GM18867 (cell line): ENCODE results near the gene MIF.
A peak's percentile ranks its signal among the peaks of the same experiment; 100 is the strongest.

Source experiments
- ATAC-seq: cut with Tn5 transposase; IDR thresholded peaks from one replicate; pipeline ENCODE4 v1.9.1; 2021; ENCODE audit warnings: mild to moderate bottlenecking, moderate library complexity; ENCODE audit not compliant: unreplicated experiment

MIF gene

DNA sequence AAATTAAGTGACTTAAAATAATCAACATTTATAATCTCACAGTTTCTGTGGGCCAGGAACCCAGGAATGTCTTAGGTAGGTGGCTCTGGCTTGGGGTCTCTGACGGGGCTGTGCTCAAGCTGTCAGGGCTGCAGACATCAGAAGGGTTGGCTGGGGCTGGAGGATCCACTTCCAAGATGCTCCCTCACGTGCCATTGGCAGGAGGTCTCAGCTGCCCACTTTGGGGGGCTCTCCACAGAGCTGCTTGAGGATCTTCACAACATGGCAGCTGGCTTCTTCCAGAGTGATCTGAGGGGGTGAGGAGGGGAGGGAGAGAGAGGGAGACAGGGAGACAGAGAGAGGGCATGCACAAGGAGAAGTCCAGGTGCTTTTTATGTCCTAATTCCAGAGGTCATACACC is 18.4 kb upstream of the MIF start:
- ATAC-seq = no peak

DNA sequence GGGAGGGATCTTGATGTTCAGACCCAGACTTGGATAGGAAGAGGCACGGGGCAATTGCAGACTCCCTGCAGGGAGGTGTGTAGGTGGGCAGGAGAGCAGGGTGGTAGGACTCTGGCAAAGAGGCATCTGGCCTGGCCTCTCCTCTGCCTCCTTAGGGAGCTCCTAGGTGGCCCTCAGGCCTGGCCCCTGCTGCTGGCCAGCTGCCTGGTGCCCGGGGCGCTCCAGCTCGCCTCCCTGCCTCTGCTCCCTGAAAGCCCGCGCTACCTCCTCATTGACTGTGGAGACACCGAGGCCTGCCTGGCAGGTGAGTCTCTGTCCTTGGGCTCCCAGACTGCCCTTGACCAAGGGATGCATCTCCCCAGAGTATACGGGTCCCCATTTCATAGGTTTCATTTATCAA is 16.6 kb upstream of the MIF start:
- no peak for ATAC-seq

DNA sequence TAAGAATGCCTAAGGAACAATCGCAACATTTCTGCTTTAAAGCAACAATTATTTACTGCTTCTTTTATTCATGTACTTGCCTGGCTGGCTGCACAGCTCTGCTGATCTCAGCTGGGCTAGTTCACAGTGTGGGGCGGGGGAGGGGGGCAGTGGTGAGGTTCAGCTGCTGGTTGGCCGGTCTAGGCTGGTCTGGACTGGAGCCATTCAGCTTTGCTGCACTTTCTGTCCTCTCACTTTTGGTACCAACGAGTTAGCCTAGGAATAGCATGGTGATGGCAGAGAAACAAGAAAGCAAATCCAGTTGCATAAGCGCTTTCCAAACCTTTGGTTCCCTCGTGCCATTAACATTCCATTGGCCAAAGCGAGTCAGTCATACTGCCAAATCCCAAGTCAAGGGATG is 16.0 kb upstream of the MIF start:
- no peak for ATAC-seq

DNA sequence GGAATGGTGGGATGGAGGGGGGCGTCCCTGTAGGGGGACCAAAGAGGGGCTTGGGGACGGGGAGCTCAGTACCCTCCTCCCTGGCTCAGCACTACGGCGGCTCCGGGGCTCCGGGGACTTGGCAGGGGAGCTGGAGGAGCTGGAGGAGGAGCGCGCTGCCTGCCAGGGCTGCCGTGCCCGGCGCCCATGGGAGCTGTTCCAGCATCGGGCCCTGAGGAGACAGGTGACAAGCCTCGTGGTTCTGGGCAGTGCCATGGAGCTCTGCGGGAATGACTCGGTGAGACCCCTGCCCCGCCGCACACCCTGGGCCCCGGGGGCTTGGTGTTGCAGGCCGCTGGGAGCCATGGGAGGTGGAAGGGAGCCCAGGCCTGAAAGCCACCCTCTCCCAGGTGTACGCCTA is 11.8 kb upstream of the MIF start:
- no peak for ATAC-seq

DNA sequence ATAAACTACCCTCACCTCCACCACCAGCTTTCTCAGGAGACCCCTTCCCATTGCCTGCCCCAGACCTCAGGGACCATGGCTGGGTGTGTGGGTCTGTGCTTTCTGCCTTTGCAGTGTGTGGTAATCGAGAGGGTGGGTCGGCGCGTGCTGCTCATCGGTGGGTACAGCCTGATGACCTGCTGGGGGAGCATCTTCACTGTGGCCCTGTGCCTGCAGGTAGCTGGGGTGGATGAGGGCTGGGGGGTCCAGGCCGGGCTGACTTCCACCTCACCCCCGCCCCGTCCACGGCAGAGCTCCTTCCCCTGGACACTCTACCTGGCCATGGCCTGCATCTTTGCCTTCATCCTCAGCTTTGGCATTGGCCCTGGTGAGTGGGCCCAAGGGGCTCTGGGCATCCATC is 10.5 kb upstream of the MIF start:
- ATAC-seq = no peak

DNA sequence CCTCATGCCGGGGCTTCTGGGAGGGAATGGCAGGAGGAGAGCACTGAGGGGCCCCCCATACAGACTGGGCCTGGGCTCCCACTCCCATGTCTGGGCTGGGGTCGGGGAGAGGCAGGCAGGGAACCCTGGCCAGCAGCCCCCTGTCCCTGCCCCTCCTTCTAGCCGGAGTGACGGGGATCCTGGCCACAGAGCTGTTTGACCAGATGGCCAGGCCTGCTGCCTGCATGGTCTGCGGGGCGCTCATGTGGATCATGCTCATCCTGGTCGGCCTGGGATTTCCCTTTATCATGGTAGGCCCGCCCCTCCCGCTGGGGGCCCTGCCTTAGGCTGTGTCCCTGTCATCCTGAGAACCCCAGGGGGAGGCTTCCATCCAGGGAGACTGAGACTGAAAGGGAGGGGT is 10.0 kb upstream of the MIF start:
- no peak for ATAC-seq

DNA sequence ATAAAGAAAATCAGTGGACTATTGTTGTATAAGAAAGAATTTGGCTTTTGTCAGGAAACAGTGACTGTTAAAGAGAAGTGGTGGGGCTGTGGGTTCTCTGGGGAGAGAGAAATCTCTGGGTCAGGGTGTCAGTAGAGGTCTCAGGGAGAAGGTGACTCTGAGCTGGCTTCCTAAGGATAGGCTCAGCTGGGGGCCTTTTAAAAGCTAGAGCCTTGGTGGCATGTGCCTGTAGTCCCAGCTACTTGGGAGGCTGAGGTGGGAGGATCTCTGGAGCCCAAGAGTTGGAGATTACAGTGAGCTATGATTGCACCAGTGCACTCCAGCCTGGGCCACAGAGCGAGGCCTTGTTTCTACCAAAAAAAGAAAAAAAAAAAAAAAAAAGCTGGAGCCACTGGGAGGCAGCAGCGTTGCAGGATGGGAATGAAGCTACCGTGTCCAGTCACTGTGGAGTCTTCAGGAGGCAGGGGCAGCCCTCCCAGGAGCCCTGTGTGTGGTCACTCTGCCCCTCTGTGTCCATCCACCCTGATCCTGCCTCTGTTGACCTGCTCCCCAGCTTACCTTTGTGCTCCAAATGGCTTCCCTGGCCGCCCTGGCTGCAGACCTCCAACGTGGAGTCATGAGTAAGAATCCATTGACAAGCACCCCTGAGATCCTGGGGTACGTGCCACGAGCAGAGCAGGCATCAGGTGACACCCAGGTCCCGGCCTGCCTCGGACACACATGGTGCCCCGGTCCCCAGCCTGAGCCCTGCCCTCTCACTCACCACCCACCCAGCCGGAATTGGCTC is 5.4 kb upstream of the MIF start:
- ATAC-seq = no peak

DNA sequence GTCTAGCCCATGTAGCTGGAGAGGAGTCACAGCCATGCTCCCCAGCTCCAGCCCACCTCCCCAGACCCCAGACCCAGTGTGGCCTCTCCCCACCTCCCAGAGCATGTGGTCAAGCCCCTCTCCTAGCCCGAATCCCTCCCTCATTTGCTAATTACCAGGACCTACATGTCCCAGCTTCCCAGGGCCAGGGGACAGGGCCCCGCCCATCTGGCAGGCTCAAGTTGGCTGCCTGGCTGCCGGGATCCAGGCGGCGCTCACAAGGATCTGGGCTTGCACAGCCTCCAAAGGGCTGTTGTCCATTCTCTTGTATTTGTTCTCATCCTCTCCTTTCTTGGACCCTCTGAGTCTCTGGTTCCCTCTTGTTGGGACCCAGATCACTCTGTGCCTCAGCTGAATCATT is 4.6 kb upstream of the MIF start:
- no peak for ATAC-seq

DNA sequence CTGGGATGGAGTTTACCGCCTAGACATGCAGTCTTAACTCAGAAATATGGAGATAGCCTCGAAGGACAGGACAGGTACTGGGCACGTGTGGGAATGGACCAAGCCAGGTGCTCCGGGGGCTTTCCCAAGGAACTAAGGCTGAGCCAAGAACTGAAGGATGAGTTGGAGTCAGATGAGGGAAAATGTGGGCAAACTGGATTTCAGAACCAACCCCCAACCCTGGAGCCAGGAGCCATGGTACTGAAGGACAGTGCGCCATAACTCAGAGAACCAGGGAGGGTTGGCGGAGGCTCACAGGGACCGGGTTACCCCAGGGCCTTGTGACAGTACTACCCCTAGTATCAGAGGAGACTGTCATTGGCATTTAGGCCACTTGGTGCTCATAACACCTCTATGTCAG is 2.5 kb upstream of the MIF start:
- ATAC-seq = no peak

DNA sequence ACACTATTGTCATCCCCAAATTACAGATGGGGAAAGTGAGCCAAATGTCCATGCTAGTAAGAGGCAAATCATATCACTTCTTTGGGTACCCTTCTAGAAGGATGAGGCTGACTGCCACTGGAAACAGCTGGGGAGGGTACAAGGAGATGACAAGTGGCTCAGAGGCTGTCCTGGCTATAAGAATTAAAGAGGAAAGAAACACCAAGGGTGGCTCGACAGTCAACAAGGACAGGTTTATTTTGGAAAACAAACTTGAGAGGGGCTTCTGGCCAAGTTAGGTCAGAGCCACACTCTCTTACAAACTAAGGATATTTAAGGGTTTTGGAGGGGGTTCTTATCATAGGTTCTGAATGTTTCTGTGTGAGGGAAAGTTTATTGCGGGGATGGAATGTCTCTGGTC is 2.1 kb upstream of the MIF start:
- no peak for ATAC-seq

DNA sequence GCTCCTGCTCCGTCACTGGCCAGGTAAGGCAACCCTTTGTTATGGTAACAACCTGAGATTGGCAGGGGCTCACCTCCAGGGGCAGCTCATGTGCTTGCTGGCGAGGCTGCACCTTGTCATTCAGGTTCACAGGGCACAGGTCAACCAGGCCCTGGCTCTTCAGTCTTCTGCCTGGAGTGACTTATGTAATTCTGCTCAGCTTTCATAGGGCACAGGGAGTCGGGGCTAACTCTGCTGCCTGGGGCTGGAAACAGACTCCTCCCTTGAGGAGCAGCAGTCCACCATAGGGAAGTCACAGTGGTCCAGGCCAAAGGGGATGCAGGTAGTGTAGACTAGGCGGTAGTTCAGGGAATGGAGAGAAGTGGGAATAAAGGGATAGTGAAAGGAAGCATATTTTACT is 1.5 kb upstream of the MIF start:
- no peak for ATAC-seq

DNA sequence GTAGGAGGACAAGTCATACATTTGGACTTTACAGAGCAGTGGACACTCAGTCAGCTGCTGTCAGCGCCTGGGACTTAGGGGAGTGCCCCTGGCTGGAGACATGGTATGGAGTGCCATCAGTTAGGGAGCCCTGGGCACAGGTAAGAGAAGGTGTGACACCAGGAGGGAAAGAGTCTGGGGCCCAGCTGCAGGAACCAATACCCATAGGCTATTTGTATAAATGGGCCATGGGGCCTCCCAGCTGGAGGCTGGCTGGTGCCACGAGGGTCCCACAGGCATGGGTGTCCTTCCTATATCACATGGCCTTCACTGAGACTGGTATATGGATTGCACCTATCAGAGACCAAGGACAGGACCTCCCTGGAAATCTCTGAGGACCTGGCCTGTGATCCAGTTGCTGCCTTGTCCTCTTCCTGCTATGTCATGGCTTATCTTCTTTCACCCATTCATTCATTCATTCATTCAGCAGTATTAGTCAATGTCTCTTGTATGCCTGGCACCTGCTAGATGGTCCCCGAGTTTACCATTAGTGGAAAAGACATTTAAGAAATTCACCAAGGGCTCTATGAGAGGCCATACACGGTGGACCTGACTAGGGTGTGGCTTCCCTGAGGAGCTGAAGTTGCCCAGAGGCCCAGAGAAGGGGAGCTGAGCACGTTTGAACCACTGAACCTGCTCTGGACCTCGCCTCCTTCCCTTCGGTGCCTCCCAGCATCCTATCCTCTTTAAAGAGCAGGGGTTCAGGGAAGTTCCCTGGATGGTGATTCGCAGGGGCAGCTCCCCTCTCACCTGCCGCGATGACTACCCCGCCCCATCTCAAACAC is 850 bp upstream of the MIF start:
- no peak for ATAC-seq

DNA sequence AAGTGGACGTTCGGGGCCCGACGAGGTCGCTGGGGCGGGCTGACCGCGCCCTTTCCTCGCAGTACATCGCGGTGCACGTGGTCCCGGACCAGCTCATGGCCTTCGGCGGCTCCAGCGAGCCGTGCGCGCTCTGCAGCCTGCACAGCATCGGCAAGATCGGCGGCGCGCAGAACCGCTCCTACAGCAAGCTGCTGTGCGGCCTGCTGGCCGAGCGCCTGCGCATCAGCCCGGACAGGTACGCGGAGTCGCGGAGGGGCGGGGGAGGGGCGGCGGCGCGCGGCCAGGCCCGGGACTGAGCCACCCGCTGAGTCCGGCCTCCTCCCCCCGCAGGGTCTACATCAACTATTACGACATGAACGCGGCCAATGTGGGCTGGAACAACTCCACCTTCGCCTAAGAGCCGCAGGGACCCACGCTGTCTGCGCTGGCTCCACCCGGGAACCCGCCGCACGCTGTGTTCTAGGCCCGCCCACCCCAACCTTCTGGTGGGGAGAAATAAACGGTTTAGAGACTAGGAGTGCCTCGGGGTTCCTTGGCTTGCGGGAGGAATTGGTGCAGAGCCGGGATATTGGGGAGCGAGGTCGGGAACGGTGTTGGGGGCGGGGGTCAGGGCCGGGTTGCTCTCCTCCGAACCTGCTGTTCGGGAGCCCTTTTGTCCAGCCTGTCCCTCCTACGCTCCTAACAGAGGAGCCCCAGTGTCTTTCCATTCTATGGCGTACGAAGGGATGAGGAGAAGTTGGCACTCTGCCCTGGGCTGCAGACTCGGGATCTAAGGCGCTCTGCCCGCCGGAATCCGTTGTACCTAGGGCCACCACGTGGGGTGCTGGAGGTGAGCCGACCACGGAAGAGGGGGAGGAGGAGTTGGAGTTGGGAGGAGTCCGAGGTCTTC is 771 bp downstream of the MIF start:
- peak; percentile 33 for ATAC-seq

DNA sequence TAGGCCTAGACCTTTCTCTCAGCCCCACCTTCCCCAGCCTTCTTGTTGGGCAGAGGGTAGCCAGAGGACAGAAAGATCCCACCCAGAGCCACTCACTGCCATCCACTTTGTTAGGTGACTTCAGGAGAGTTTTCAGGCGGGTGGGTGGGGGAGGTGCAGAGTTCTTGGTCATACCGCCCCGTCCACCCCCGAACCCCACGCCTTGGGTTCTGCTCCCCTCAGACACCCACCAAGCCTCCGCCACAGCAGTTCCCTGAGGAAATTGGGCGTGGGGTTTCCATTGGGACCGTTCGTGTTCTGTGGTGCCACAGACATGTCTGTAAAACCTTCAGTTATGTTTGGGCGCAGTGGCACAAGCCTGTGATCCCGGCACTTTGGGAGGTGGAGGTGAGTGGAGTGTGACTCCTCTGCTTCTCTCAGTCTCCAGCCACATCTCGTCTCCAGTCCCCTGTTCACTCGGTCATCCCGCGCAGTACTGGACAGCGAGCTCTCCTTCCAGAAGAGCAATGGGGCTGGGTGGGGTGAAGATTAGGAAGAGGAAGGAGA is 1.5 kb downstream of the MIF start:
- no peak for ATAC-seq

DNA sequence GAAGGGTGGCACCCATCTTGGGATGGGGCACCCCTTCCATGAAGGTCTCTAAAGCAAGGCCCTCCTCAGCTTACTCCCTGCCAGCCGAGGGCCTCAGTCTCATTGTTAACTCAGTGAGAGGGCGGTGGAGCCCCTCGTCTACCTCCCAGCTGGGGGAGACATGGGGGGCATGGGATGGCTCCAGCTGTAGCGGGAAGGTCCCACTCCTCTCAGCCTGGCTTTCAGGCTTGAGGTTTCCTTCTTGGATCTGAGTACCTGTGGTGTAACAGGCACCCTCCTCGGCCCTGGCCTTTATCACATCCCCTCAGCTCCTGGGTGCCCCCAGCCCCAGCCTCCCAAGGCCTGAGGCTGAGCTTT is 2.0 kb downstream of the MIF start:
- ATAC-seq = no peak

DNA sequence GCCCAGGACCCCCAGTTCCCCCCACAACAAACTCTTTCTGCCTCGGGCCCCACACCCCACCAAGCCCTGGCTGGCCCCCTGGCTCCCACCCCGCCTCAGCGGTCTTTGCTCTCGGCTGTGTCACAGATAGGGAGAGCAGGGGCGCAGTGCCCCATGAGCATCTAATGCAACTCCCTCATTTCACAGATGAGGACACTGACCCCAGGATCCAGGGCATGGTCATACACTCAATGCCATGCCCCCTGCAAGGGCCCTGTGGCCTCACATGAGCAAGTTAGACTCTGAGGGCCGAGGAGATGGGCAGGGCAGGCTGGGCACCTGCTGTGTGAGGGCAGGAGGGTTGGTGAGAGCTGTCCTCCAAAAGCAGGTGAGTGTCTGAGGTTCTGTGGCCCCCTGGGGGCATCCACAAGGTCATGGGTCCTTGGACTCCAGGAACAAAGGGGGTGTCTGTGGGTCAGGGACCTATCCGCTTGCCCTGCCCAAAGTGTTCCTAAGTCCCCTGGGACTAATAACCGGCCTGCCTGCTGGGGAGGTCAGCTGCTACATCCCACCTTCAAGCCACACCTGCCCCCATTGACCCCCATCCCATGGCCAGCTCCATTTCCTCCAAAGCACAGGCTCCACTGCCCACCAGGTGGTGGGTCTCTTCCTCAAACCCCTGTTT is 2.5 kb downstream of the MIF start:
- no peak for ATAC-seq

DNA sequence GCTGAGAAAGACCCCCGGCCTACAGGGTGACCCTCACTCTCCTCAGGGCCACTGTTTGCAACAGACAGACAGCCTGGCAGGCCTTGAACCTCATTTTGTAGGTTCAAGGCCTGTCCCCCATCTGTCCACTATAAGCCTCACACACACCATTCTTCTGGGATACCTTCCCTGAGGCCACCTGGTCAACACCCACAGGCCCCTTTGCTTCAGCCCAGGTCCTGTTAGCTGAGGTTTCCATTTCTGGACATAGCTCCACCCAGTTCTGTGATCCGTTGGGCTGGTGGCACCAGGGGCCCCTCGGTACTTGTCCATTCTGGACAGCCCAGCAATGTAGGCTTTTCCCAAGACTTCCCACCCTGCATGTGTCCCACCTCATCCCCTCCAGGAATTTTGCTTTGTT is 3.1 kb downstream of the MIF start:
- no peak for ATAC-seq

DNA sequence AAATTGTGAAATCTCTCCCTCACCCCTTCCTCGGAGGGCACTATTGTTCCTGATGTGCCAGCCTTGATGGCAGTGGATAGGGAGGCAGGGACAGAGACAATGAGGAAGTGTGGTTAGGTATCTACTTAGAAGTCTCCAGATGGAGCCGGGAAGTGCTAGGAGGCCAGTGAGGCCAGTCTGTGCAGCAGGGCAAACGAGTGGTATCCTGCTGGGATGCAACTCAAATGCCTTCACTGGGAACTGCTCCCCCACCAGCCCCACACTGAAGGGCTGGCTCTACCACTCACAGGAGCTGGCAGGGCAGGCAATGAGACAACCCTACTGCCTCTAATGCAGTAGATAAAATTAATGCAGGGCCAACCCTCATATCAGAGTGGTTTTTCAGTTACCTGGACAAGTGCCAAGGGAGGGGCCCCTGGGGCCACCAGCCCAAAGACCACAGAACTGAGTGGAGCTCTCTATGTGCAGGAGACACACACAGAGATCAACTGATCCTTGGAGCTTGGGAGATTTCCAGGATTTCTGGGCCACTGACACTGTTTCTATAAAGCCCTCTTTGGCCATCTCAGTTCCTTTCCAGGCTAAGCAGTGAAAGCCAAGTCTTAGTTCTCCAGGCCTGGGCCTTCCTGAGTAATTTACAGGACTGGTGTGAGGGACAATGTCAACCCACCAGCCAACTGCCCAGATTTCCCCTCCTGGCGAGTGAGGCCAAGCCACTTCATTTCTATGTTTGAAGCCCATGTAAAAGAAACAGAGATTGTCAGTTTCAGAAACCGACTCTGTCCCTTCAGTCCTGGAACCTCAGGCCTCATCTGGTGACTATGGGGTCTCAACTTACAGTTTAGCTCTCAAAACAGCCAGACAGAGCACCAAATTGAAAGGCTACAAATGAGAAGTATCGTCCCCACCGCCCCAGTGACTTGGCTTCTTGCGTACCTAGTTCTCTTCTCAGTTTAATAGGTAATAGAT is 4.1 kb downstream of the MIF start:
- no peak for ATAC-seq

DNA sequence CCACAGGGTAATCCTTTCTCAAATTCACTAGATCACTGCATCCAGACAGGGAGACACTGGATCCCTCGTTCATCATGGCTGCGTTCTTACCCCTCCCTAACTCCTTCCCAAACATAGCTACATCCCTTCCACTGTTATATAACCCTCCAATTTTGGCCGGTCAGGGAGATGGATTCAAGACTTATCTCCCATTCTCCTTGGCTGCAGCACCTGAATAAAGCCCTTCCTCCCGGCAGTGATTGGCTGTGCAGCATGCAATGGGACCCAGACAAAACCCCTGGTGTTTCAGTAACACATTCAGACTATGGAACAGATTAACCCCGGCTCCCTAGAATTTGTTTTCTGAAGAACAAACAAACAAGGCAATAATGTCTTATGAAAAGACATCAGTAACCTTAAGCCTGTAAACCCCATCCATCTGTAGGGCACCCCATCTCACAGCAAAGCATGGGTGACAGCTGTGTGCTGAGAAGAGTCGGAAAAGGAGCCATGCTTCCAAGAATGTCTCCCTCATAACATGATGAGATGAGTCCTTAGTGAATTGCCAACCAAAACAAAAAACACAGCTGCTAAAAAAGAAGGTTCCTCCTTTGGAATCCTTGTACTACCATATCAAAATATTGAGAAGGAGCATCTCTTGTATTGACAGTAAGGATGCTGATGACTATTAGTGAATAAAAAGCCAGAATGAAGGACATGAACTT is 5.0 kb downstream of the MIF start:
- no peak for ATAC-seq
